ENCODE results near the gene TFCP2L1. TPM values are rescaled to one million over a fixed set of nuclear protein-coding genes. Genes with fewer than 3 reads are reported as not detected.

The TFCP2L1 gene
- total RNA-seq, 1 donor from 2014 or later, result 0.02 TPM

DNA sequence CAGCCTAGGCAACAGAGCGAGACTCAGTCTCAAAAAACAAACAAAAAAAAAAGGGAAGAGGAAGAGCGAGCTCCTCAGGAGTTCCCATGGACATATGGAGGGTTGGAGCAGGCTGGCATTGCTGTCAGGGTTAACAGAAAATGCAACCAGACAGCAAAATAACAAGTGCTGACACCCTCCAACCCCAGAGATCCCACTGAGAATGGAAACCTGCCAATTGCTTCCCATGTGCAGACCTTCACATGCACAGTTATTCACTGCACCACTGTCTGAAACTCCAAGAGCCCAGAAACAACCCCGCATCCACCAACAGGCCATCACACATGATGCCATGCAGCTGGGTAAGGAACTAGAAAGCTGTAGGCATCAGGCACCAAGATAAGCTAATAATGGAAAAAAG is 43.5 kb downstream of the TFCP2L1 start:
- TF ChIP-seq, protein P1, sequence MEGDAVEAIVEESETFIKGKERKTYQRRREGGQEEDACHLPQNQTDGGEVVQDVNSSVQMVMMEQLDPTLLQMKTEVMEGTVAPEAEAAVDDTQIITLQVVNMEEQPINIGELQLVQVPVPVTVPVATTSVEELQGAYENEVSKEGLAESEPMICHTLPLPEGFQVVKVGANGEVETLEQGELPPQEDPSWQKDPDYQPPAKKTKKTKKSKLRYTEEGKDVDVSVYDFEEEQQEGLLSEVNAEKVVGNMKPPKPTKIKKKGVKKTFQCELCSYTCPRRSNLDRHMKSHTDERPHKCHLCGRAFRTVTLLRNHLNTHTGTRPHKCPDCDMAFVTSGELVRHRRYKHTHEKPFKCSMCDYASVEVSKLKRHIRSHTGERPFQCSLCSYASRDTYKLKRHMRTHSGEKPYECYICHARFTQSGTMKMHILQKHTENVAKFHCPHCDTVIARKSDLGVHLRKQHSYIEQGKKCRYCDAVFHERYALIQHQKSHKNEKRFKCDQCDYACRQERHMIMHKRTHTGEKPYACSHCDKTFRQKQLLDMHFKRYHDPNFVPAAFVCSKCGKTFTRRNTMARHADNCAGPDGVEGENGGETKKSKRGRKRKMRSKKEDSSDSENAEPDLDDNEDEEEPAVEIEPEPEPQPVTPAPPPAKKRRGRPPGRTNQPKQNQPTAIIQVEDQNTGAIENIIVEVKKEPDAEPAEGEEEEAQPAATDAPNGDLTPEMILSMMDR (IDR thresholded peaks at IDR 0.05), result no peak
- Mint-ChIP-seq H3K4me1 (ENCODE audit: low read depth) (peaks cover 3% of the 10 kb centered on the region), H3K9me3 (ENCODE audit: low read depth) (no peaks in the 10 kb centered on the region), H3K27ac (ENCODE audit: unreplicated experiment) (no peak overlapping the region), H3K36me3 (ENCODE audit: low read depth) (no peaks in the 10 kb centered on the region), H3K27me3 (ENCODE audit: low read depth) (peaks cover 38% of the 10 kb centered on the region), H3K4me3 (ENCODE audit: unreplicated experiment) (no peak overlapping the region)
- DNase-seq (ENCODE audit: low spot score), result no peak

DNA sequence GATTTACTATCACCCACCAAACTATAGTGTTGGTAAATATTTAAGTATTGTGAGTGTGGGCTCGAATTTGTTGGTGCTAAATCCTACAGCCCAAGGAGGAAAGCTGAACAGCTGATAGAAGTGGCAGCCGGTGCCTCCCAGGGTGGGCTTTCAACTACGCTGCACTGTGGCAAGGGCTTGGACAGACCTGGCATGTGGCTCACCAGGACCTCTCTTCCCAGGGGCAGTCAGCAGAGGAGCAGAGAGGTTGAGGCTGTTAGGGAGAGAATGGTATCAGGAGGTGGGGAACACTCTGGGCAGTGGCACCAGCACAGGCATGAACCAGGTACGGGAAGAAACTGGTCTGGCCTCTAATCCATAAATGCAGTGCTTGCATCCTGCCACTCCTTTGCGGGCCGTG is 44.6 kb downstream of the TFCP2L1 start:
- DNase-seq (ENCODE audit: low spot score), result no peak
- peaks cover 39% of the 10 kb centered on the region for H3K27me3 Mint-ChIP-seq (ENCODE audit: low read depth)
- H3K36me3 Mint-ChIP-seq (ENCODE audit: low read depth), result no peaks in the 10 kb centered on the region
- no peak overlapping the region for H3K27ac Mint-ChIP-seq (ENCODE audit: unreplicated experiment)
- H3K4me3 Mint-ChIP-seq (ENCODE audit: unreplicated experiment), result no peak overlapping the region
- H3K9me3 Mint-ChIP-seq (ENCODE audit: low read depth), result no peaks in the 10 kb centered on the region
- peaks cover 3% of the 10 kb centered on the region for H3K4me1 Mint-ChIP-seq (ENCODE audit: low read depth)
- TF ChIP-seq, protein P1 (IDR thresholded peaks at IDR 0.05), result no peak

DNA sequence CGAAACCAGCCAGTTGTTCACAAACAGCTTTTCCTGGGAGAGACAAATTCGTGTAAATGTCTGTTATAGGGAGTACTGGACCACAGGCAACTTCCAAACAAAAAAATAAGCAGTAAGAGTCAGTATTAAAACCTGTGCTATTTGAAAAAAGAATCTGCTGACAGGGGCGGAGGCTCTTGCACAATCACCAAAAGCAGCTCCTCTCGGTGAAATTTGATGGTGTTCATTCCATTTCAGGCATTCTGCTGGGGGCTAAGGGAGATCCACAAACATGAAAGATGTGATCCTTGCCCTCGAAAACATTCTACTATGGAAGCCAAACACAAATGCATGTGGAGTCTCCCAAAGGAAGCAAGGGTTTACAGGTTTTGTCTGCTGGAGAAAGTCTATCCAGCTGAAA is 45.0 kb downstream of the TFCP2L1 start:
- no peak overlapping the region for H3K27ac Mint-ChIP-seq (ENCODE audit: unreplicated experiment)
- H3K36me3 Mint-ChIP-seq (ENCODE audit: low read depth), result no peaks in the 10 kb centered on the region
- peaks cover 40% of the 10 kb centered on the region for H3K27me3 Mint-ChIP-seq (ENCODE audit: low read depth)
- TF ChIP-seq, protein P1 (IDR thresholded peaks at IDR 0.05), result no peak
- H3K4me1 Mint-ChIP-seq (ENCODE audit: low read depth), result peaks cover 3% of the 10 kb centered on the region
- H3K4me3 Mint-ChIP-seq (ENCODE audit: unreplicated experiment), result no peak overlapping the region
- no peak for DNase-seq (ENCODE audit: low spot score)
- no peaks in the 10 kb centered on the region for H3K9me3 Mint-ChIP-seq (ENCODE audit: low read depth)

DNA sequence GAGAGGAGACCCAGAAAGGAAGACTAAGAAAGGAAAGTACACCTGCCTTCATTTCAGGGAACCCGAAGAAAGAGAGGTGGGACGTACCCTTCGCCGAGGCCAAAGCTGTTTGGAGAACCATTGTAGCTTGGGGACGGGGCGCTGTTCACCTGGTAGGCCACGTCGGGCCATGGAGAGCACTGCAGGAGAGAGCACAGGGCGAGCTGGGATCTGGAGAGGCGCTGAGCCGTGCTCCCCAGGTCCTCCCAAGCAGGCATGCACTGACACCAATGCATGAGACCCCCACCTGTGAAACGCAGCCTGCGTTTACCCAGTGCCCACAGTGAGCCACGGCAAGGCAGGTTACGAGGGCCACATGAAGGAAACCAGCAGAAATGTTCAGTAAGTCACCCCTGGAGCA is 45.5 kb downstream of the TFCP2L1 start:
- Mint-ChIP-seq H3K36me3 (ENCODE audit: low read depth) (no peaks in the 10 kb centered on the region), H3K4me3 (ENCODE audit: unreplicated experiment) (no peak overlapping the region), H3K27me3 (ENCODE audit: low read depth) (peaks cover 45% of the 10 kb centered on the region), H3K9me3 (ENCODE audit: low read depth) (no peaks in the 10 kb centered on the region), H3K4me1 (ENCODE audit: low read depth) (peaks cover 3% of the 10 kb centered on the region), H3K27ac (ENCODE audit: unreplicated experiment) (no peak overlapping the region)
- TF ChIP-seq, protein P1 (IDR thresholded peaks at IDR 0.05), result no peak
- DNase-seq (ENCODE audit: low spot score), result no peak

DNA sequence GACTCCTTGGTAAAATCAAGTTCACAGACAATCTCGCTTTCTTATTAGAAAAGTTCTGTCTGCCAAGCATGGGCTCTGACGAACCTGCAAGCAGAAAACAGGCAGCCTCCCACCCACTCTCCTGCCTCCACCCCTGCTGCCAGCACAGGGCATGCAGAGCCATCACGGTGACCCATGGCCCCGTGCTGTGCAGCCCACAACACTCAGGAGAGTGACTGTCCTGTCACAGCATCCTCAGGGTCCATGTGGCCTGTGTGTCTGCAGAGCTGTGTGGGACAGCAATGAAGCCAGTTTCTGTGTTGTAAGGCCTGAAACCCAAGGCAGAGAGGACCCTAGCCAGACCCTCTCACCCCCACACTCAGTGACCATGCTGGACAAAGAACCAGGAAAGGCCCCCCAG is 46.2 kb downstream of the TFCP2L1 start:
- no peaks in the 10 kb centered on the region for H3K9me3 Mint-ChIP-seq (ENCODE audit: low read depth)
- TF ChIP-seq, protein P1 (IDR thresholded peaks at IDR 0.05), result no peak

More for the DNA sequence above, 46.2 kb downstream of the TFCP2L1 start:
- Mint-ChIP-seq H3K4me1 (ENCODE audit: low read depth) (peaks cover 3% of the 10 kb centered on the region), H3K4me3 (ENCODE audit: unreplicated experiment) (no peak overlapping the region), H3K27me3 (ENCODE audit: low read depth) (peaks cover 45% of the 10 kb centered on the region), H3K36me3 (ENCODE audit: low read depth) (no peaks in the 10 kb centered on the region), H3K27ac (ENCODE audit: unreplicated experiment) (no peak overlapping the region)
- peak; percentile 29 for DNase-seq (ENCODE audit: low spot score)
